ENCODE measurements around the gene ICAM2. TPM values are rescaled to one million over a fixed set of nuclear protein-coding genes. Genes with fewer than 3 reads are reported as not detected.
A peak's percentile ranks its signal among the peaks of the same experiment; 100 is the strongest.

ICAM2 gene
- total and polyA plus RNA-seq, 4 donors = 58.7 to 77.7 (median 62.2) TPM

GRCh38 chr17:64067657-64068056 is 47.2 kb upstream of the ICAM2 start:
- H3K9me3 ChIP-seq (ENCODE audit: control insufficient read depth in 4 of 4, insufficient read depth in 3 of 4, low read length in 3 of 4) = peaks cover 2 to 12% (median 11%) of the 10 kb centered on the region in 4 donors
- peaks cover 21 to 50% (median 30%) of the 10 kb centered on the region in 4 donors for H3K36me3 ChIP-seq (ENCODE audit: control insufficient read depth in 4 of 4, insufficient read depth in 4 of 4, low read length in 4 of 4)
- H3K27me3 ChIP-seq (ENCODE audit: control insufficient read depth in 3 of 3, insufficient read depth in 3 of 3, low read length in 2 of 3) = no peaks in the 10 kb centered on the region
- DNase-seq = no peak
- H3K4me3 ChIP-seq = no peak overlapping the region
- H3K27ac ChIP-seq (ENCODE audit: low read depth in 1 of 2, low read length in 1 of 2) = no peak overlapping the region
- peaks cover 0 to 3% (median 0%) of the 10 kb centered on the region in 5 donors for H3K4me1 ChIP-seq (ENCODE audit: control insufficient read depth in 5 of 5, insufficient read depth in 5 of 5, low read length in 5 of 5)
- WGBS, 2 donors = 79 to 85% methylated on average over 3 of the region's 3 CpGs
- no peak for ATAC-seq (ENCODE audit: insufficient read depth, low FRiP score)
- TF ChIP-seq, protein P1, sequence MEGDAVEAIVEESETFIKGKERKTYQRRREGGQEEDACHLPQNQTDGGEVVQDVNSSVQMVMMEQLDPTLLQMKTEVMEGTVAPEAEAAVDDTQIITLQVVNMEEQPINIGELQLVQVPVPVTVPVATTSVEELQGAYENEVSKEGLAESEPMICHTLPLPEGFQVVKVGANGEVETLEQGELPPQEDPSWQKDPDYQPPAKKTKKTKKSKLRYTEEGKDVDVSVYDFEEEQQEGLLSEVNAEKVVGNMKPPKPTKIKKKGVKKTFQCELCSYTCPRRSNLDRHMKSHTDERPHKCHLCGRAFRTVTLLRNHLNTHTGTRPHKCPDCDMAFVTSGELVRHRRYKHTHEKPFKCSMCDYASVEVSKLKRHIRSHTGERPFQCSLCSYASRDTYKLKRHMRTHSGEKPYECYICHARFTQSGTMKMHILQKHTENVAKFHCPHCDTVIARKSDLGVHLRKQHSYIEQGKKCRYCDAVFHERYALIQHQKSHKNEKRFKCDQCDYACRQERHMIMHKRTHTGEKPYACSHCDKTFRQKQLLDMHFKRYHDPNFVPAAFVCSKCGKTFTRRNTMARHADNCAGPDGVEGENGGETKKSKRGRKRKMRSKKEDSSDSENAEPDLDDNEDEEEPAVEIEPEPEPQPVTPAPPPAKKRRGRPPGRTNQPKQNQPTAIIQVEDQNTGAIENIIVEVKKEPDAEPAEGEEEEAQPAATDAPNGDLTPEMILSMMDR (IDR thresholded peaks at IDR 0.05; ENCODE audit: control extremely low read depth, extremely low read depth) = no peak
- no peak overlapping the region for H3K9ac ChIP-seq (ENCODE audit: insufficient read depth in 1 of 2, low read length in 2 of 2)

- H3K9me3 ChIP-seq (ENCODE audit: control insufficient read depth in 4 of 4, insufficient read depth in 3 of 4, low read length in 3 of 4) = peaks cover 2 to 12% (median 11%) of the 10 kb centered on the region in 4 donors
- H3K9ac ChIP-seq (ENCODE audit: insufficient read depth in 1 of 2, low read length in 2 of 2) = no peak overlapping the region
- H3K36me3 ChIP-seq (ENCODE audit: control insufficient read depth in 4 of 4, insufficient read depth in 4 of 4, low read length in 4 of 4) = peaks cover 23 to 48% (median 30%) of the 10 kb centered on the region in 4 donors
- WGBS, 2 donors = 89 to 93% methylated on average over 7 of the region's 7 CpGs
- ATAC-seq (ENCODE audit: insufficient read depth, low FRiP score) = no peak
- peaks cover 0 to 3% (median 0%) of the 10 kb centered on the region in 5 donors for H3K4me1 ChIP-seq (ENCODE audit: control insufficient read depth in 5 of 5, insufficient read depth in 5 of 5, low read length in 5 of 5)
- no peak overlapping the region for H3K27ac ChIP-seq (ENCODE audit: low read depth in 1 of 2, low read length in 1 of 2)
- no peak overlapping the region for H3K4me3 ChIP-seq
- no peak for DNase-seq
- TF ChIP-seq, protein P1 (IDR thresholded peaks at IDR 0.05; ENCODE audit: control extremely low read depth, extremely low read depth) = no peak
- no peaks in the 10 kb centered on the region for H3K27me3 ChIP-seq (ENCODE audit: control insufficient read depth in 3 of 3, insufficient read depth in 3 of 3, low read length in 2 of 3)
Measured at GRCh38 chr17:64066716-64067115, 46.3 kb upstream of the ICAM2 start.

- Histone ChIP-seq H3K27ac (ENCODE audit: low read depth in 1 of 2, low read length in 1 of 2) (no peak overlapping the region), H3K27me3 (ENCODE audit: control insufficient read depth in 3 of 3, insufficient read depth in 3 of 3, low read length in 2 of 3) (no peaks in the 10 kb centered on the region), H3K9me3 (ENCODE audit: control insufficient read depth in 4 of 4, insufficient read depth in 3 of 4, low read length in 3 of 4) (peaks cover 2 to 12% (median 9%) of the 10 kb centered on the region in 4 donors), H3K36me3 (ENCODE audit: control insufficient read depth in 4 of 4, insufficient read depth in 4 of 4, low read length in 4 of 4) (peaks cover 20 to 43% (median 27%) of the 10 kb centered on the region in 4 donors), H3K9ac (ENCODE audit: insufficient read depth in 1 of 2, low read length in 2 of 2) (no peak overlapping the region), H3K4me1 (ENCODE audit: control insufficient read depth in 5 of 5, insufficient read depth in 5 of 5, low read length in 5 of 5) (peaks cover 0 to 3% (median 0%) of the 10 kb centered on the region in 5 donors), H3K4me3 (no peak overlapping the region)
- no peak for ATAC-seq (ENCODE audit: insufficient read depth, low FRiP score)
- no peak for DNase-seq
- TF ChIP-seq, protein P1 (IDR thresholded peaks at IDR 0.05; ENCODE audit: control extremely low read depth, extremely low read depth) = no peak
- 80 to 91% methylated on average over 8 of the region's 8 CpGs for WGBS, 2 donors
Measured at GRCh38 chr17:64065161-64065560, 44.7 kb upstream of the ICAM2 start.

DNA sequence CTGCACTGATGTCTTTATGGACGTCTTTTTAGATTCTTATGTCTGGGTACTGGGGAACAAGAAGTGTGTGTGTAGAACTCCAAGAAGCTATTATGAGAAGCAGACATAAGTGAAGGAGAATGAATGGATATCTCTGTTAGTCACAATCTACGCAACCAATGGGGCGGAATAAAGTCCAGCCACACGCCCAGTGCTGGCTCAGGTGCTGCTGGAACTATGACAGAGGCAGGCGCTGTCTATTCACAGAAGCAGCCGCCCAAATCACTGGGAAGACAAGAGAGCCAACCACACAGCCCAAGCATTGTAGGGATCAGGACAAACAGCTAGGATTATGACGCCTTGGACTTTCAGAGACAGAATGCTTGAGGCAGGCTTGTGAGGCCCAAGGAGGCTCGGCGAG is 43.9 kb upstream of the ICAM2 start:
- H3K27ac ChIP-seq (ENCODE audit: low read depth in 1 of 2, low read length in 1 of 2) = peak overlapping the region in 1 of 2 donors; percentile 26
- H3K9me3 ChIP-seq (ENCODE audit: control insufficient read depth in 4 of 4, insufficient read depth in 3 of 4, low read length in 3 of 4) = peaks cover 0 to 5% (median 4%) of the 10 kb centered on the region in 4 donors
- H3K4me1 ChIP-seq (ENCODE audit: control insufficient read depth in 5 of 5, insufficient read depth in 5 of 5, low read length in 5 of 5) = peaks cover 0 to 3% (median 0%) of the 10 kb centered on the region in 5 donors
- TF ChIP-seq, protein P1 (IDR thresholded peaks at IDR 0.05; ENCODE audit: control extremely low read depth, extremely low read depth) = no peak
- H3K27me3 ChIP-seq (ENCODE audit: control insufficient read depth in 3 of 3, insufficient read depth in 3 of 3, low read length in 2 of 3) = no peaks in the 10 kb centered on the region
- ATAC-seq (ENCODE audit: insufficient read depth, low FRiP score) = no peak
- no peak overlapping the region for H3K9ac ChIP-seq (ENCODE audit: insufficient read depth in 1 of 2, low read length in 2 of 2)
- WGBS, 2 donors = 76 to 86% methylated on average over 9 of the region's 9 CpGs
- H3K4me3 ChIP-seq = no peak overlapping the region
- no peak for DNase-seq
- peaks cover 12 to 43% (median 19%) of the 10 kb centered on the region in 4 donors for H3K36me3 ChIP-seq (ENCODE audit: control insufficient read depth in 4 of 4, insufficient read depth in 4 of 4, low read length in 4 of 4)

All from lung (tissue), 12 donors.